ENCODE results near the gene TMED6. TPM values are rescaled to one million over a fixed set of nuclear protein-coding genes. Genes with fewer than 3 reads are reported as not detected.

TMED6 gene
- total and polyA plus RNA-seq, 2 experiments from 2014 or later: 0.30 TPM; not detected in 1

GRCh38 chr16:69307856-69308255 is 43.7 kb downstream of the TMED6 start:
- no peaks in the 10 kb centered on the region for H3K9me3 ChIP-seq (ENCODE audit: low read depth)
- TF ChIP-seq EZH2phosphoT487 (IDR thresholded peaks at IDR 0.05; ENCODE audit: insufficient read depth, low read depth) (no peak), EZH2 (IDR thresholded peaks at IDR 0.05; ENCODE audit: insufficient read depth, poor library complexity, severe bottlenecking) (no peak)
- no peak for DNase-seq
- no peak overlapping the region for H3K9ac ChIP-seq
- H3K27ac ChIP-seq: no peak overlapping the region
- no peaks in the 10 kb centered on the region for H3K27me3 ChIP-seq (replicated peaks; ENCODE audit: insufficient read depth)
- peaks cover 19% of the 10 kb centered on the region for H3F3A ChIP-seq (ENCODE audit: insufficient read depth)
- H3K4me1 ChIP-seq (ENCODE audit: insufficient read depth): peaks cover 3% of the 10 kb centered on the region
- in situ Hi-C loops (cut with MboI): no loop called here
- no peak overlapping the region for H3K4me2 ChIP-seq (ENCODE audit: unreplicated experiment)
- no peaks in the 10 kb centered on the region for H3K9me2 ChIP-seq (ENCODE audit: insufficient read depth)
- H2AFZ ChIP-seq: no peak overlapping the region
- H4K20me1 ChIP-seq (ENCODE audit: insufficient read depth): no peaks in the 10 kb centered on the region
- no peak overlapping the region for H3K4me3 ChIP-seq
- 98 to 99% methylated on average over 2 of the region's 2 CpGs for WGBS, 2 experiments (ENCODE audit: low coverage in 1 of 2, low lambda C conversion rate in 2 of 2, missing lambda C conversion rate in 2 of 2)
- H3K36me3 ChIP-seq (ENCODE audit: low read depth): peaks cover 4% of the 10 kb centered on the region; the same call in 1 of the 2 replicates
- H3K79me2 ChIP-seq (ENCODE audit: insufficient read depth): peaks cover 15% of the 10 kb centered on the region

- no peak overlapping the region for H3K4me2 ChIP-seq (ENCODE audit: unreplicated experiment)
- WGBS, 2 experiments (ENCODE audit: low coverage in 1 of 2, low lambda C conversion rate in 2 of 2, missing lambda C conversion rate in 2 of 2): 13 to 16% methylated on average over 1 of the region's 1 CpG
- H3K9me2 ChIP-seq (ENCODE audit: insufficient read depth): no peaks in the 10 kb centered on the region
- H3F3A ChIP-seq (ENCODE audit: insufficient read depth): peaks cover 19% of the 10 kb centered on the region
- TF ChIP-seq EZH2phosphoT487 (IDR thresholded peaks at IDR 0.05; ENCODE audit: insufficient read depth, low read depth) (no peak), EZH2 (IDR thresholded peaks at IDR 0.05; ENCODE audit: insufficient read depth, poor library complexity, severe bottlenecking) (no peak)
- peaks cover 7% of the 10 kb centered on the region for H3K79me2 ChIP-seq (ENCODE audit: insufficient read depth)
- in situ Hi-C loops (cut with MboI): no loop called here
- no peaks in the 10 kb centered on the region for H4K20me1 ChIP-seq (ENCODE audit: insufficient read depth)
- H3K27me3 ChIP-seq (replicated peaks; ENCODE audit: insufficient read depth): no peaks in the 10 kb centered on the region
- peaks cover 4% of the 10 kb centered on the region; the same call in 1 of the 2 replicates for H3K36me3 ChIP-seq (ENCODE audit: low read depth)
- no peak for DNase-seq
- H3K4me3 ChIP-seq: no peak overlapping the region
- H2AFZ ChIP-seq: no peak overlapping the region
- H3K9me3 ChIP-seq (ENCODE audit: low read depth): no peaks in the 10 kb centered on the region
- no peak overlapping the region for H3K27ac ChIP-seq
- H3K4me1 ChIP-seq (ENCODE audit: insufficient read depth): no peaks in the 10 kb centered on the region; the same call in 1 of the 2 replicates
- no peak overlapping the region for H3K9ac ChIP-seq
Measured at GRCh38 chr16:69307091-69307490, 44.5 kb downstream of the TMED6 start.

GRCh38 chr16:69306031-69306430 is 45.6 kb downstream of the TMED6 start:
- Histone ChIP-seq H3K4me2 (ENCODE audit: unreplicated experiment) (no peak overlapping the region), H3K9me2 (ENCODE audit: insufficient read depth) (no peaks in the 10 kb centered on the region), H3K79me2 (ENCODE audit: insufficient read depth) (no peaks in the 10 kb centered on the region), H3K4me1 (ENCODE audit: insufficient read depth) (no peaks in the 10 kb centered on the region; the same call in 1 of the 2 replicates), H3K9ac (no peak overlapping the region), H3K27me3 (replicated peaks; ENCODE audit: insufficient read depth) (no peaks in the 10 kb centered on the region), H4K20me1 (ENCODE audit: insufficient read depth) (no peaks in the 10 kb centered on the region), H3F3A (ENCODE audit: insufficient read depth) (peaks cover 19% of the 10 kb centered on the region), H3K27ac (no peak overlapping the region), H3K4me3 (no peak overlapping the region), H3K36me3 (ENCODE audit: low read depth) (peaks cover 6% of the 10 kb centered on the region; the same call in 1 of the 2 replicates), H2AFZ (no peak overlapping the region), H3K9me3 (ENCODE audit: low read depth) (no peaks in the 10 kb centered on the region)
- no peak for TF ChIP-seq EZH2phosphoT487 (IDR thresholded peaks at IDR 0.05; ENCODE audit: insufficient read depth, low read depth)
- TF ChIP-seq EZH2 (IDR thresholded peaks at IDR 0.05; ENCODE audit: insufficient read depth, poor library complexity, severe bottlenecking): no peak
- DNase-seq: no peak
- in situ Hi-C loops (cut with MboI): no loop called here
- 4 to 5% methylated on average over 1 of the region's 1 CpG for WGBS, 2 experiments (ENCODE audit: low coverage in 1 of 2, low lambda C conversion rate in 2 of 2, missing lambda C conversion rate in 2 of 2)

- no peaks in the 10 kb centered on the region for H3K79me2 ChIP-seq (ENCODE audit: insufficient read depth)
- H3K4me3 ChIP-seq: no peak overlapping the region
- no peaks in the 10 kb centered on the region; the same call in 1 of the 2 replicates for H3K4me1 ChIP-seq (ENCODE audit: insufficient read depth)
- WGBS, 2 experiments (ENCODE audit: low coverage in 1 of 2, low lambda C conversion rate in 2 of 2, missing lambda C conversion rate in 2 of 2): 86 to 94% methylated on average over 4 of the region's 4 CpGs
- no peaks in the 10 kb centered on the region for H3K27me3 ChIP-seq (replicated peaks; ENCODE audit: insufficient read depth)
- no peak overlapping the region for H2AFZ ChIP-seq
- H3K9ac ChIP-seq: no peak overlapping the region
- in situ Hi-C loops (cut with MboI): no loop called here
- H3K9me3 ChIP-seq (ENCODE audit: low read depth): no peaks in the 10 kb centered on the region
- no peaks in the 10 kb centered on the region for H3K9me2 ChIP-seq (ENCODE audit: insufficient read depth)
- TF ChIP-seq EZH2phosphoT487 (IDR thresholded peaks at IDR 0.05; ENCODE audit: insufficient read depth, low read depth) (no peak), EZH2 (IDR thresholded peaks at IDR 0.05; ENCODE audit: insufficient read depth, poor library complexity, severe bottlenecking) (no peak)
- peaks cover 9% of the 10 kb centered on the region for H3F3A ChIP-seq (ENCODE audit: insufficient read depth)
- H3K27ac ChIP-seq: no peak overlapping the region
- DNase-seq: no peak
- no peaks in the 10 kb centered on the region for H4K20me1 ChIP-seq (ENCODE audit: insufficient read depth)
- no peak overlapping the region for H3K4me2 ChIP-seq (ENCODE audit: unreplicated experiment)
- H3K36me3 ChIP-seq (ENCODE audit: low read depth): peaks cover 24% of the 10 kb centered on the region
Measured at GRCh38 chr16:69302301-69302700, 49.3 kb downstream of the TMED6 start.

GRCh38 chr16:69301861-69302260 is 49.7 kb downstream of the TMED6 start:
- peaks cover 24% of the 10 kb centered on the region for H3K36me3 ChIP-seq (ENCODE audit: low read depth)
- no peak overlapping the region for H3K27ac ChIP-seq
- no peaks in the 10 kb centered on the region; the same call in 1 of the 2 replicates for H3K4me1 ChIP-seq (ENCODE audit: insufficient read depth)
- H3K9ac ChIP-seq: no peak overlapping the region
- in situ Hi-C loops (cut with MboI): no loop called here
- TF ChIP-seq EZH2 (IDR thresholded peaks at IDR 0.05; ENCODE audit: insufficient read depth, poor library complexity, severe bottlenecking) (no peak), EZH2phosphoT487 (IDR thresholded peaks at IDR 0.05; ENCODE audit: insufficient read depth, low read depth) (no peak)
- H3K79me2 ChIP-seq (ENCODE audit: insufficient read depth): no peaks in the 10 kb centered on the region
- H3F3A ChIP-seq (ENCODE audit: insufficient read depth): peaks cover 9% of the 10 kb centered on the region
- H4K20me1 ChIP-seq (ENCODE audit: insufficient read depth): no peaks in the 10 kb centered on the region
- no peak overlapping the region for H3K4me3 ChIP-seq
- WGBS, 2 experiments (ENCODE audit: low coverage in 1 of 2, low lambda C conversion rate in 2 of 2, missing lambda C conversion rate in 2 of 2): 95 to 99% methylated on average over 4 of the region's 4 CpGs
- no peaks in the 10 kb centered on the region for H3K27me3 ChIP-seq (replicated peaks; ENCODE audit: insufficient read depth)
- H3K4me2 ChIP-seq (ENCODE audit: unreplicated experiment): no peak overlapping the region
- no peaks in the 10 kb centered on the region for H3K9me2 ChIP-seq (ENCODE audit: insufficient read depth)
- DNase-seq: no peak
- no peaks in the 10 kb centered on the region for H3K9me3 ChIP-seq (ENCODE audit: low read depth)
- H2AFZ ChIP-seq: no peak overlapping the region
